H9 (cell line): ENCODE results near the gene CNPPD1. TPM values are rescaled to one million over a fixed set of nuclear protein-coding genes. Genes with fewer than 3 reads are reported as not detected.

Source experiments
- DNase-seq: peaks from one replicate; pipeline ENCODE4 v3.0.0-alpha.2; 2017
- H2AFZ ChIP-seq: one replicate; pipeline ENCODE4 v1.6.1; 2013; ENCODE audit warnings: mild to moderate bottlenecking, low read length, control low read depth, moderate library complexity
- H2AK5ac ChIP-seq: 2 replicates; pipeline ENCODE4 v1.6.1; 2013; ENCODE audit warnings: low read length, control low read depth, mixed read lengths; ENCODE audit not compliant: insufficient read length
- H2BK120ac ChIP-seq: one replicate; pipeline ENCODE4 v1.6.1; 2013; ENCODE audit warnings: low read depth, mild to moderate bottlenecking, low read length, control low read depth, inconsistent platforms; ENCODE audit not compliant: poor library complexity, severe bottlenecking
- H2BK12ac ChIP-seq: 2 replicates; pipeline ENCODE4 v1.6.1; 2013; ENCODE audit warnings: low read length, control low read depth, mixed read lengths, low read depth; ENCODE audit not compliant: insufficient read length
- H2BK15ac ChIP-seq: 2 replicates; pipeline ENCODE4 v1.6.1; 2013; ENCODE audit warnings: low read depth, low read length, control low read depth
- H2BK20ac ChIP-seq: one replicate; pipeline ENCODE4 v1.6.1; 2013; ENCODE audit warnings: low read depth, mild to moderate bottlenecking, low read length, control low read depth, inconsistent platforms; ENCODE audit not compliant: poor library complexity, severe bottlenecking
- H2BK5ac ChIP-seq: 2 replicates; pipeline ENCODE4 v1.6.1; 2013; ENCODE audit warnings: low read length, control low read depth, mixed read lengths; ENCODE audit not compliant: insufficient read length
- H3K14ac ChIP-seq: 2 replicates; pipeline ENCODE4 v1.6.1; 2013; ENCODE audit warnings: low read length, control low read depth; ENCODE audit not compliant: insufficient read depth
- H3K18ac ChIP-seq: 2 replicates; pipeline ENCODE4 v1.6.1; 2013; ENCODE audit warnings: low read depth, mild to moderate bottlenecking, mixed read lengths, low read length, control low read depth; ENCODE audit not compliant: insufficient read length
- H3K23ac ChIP-seq: 2 replicates; pipeline ENCODE4 v1.6.1; 2013; ENCODE audit warnings: low read length, control low read depth, mixed read lengths, low read depth; ENCODE audit not compliant: insufficient read length
- H3K23me2 ChIP-seq: 2 replicates; pipeline ENCODE4 v1.6.1; 2013; ENCODE audit warnings: low read depth, mild to moderate bottlenecking, mixed read lengths, low read length, control low read depth; ENCODE audit not compliant: insufficient read length, poor library complexity, severe bottlenecking
- H3K27ac ChIP-seq: 2 replicates; pipeline ENCODE4 v1.5.1; 2013; ENCODE audit warnings: low read length, control low read depth, mixed read lengths, low read depth; ENCODE audit not compliant: insufficient read length
- H3K27me3 ChIP-seq: 2 replicates; pipeline ENCODE4 v1.6.1; 2013; ENCODE audit warnings: low read length, control low read depth, inconsistent platforms; ENCODE audit not compliant: insufficient read depth
- H3K4ac ChIP-seq: 2 replicates; pipeline ENCODE4 v1.6.1; 2013; ENCODE audit warnings: low read depth, mild to moderate bottlenecking, control low read depth, inconsistent platforms, low read length, moderate library complexity
- H3K4me1 ChIP-seq: 2 replicates; pipeline ENCODE4 v1.6.1; 2013; ENCODE audit warnings: low read length, control low read depth, inconsistent platforms; ENCODE audit not compliant: insufficient read depth
- H3K4me2 ChIP-seq: 2 replicates; pipeline ENCODE4 v1.6.1; 2013; ENCODE audit warnings: low read length, control low read depth, mixed read lengths; ENCODE audit not compliant: insufficient read length, insufficient read depth
- H3K56ac ChIP-seq: 2 replicates; pipeline ENCODE4 v1.6.1; 2013; ENCODE audit warnings: low read depth, mild to moderate bottlenecking, mixed read lengths, low read length, control low read depth; ENCODE audit not compliant: insufficient read length
- H3K79me1 ChIP-seq: 2 replicates; pipeline ENCODE4 v1.6.1; 2013; ENCODE audit warnings: low read depth, mild to moderate bottlenecking, moderate library complexity, low read length, control low read depth, inconsistent platforms; ENCODE audit not compliant: insufficient read depth, poor library complexity, severe bottlenecking
- H3K79me2 ChIP-seq: 2 replicates; pipeline ENCODE4 v1.6.1; 2013; ENCODE audit warnings: low read length, control low read depth, inconsistent platforms; ENCODE audit not compliant: insufficient read depth
- H3K9ac ChIP-seq: 2 replicates; pipeline ENCODE4 v1.6.1; 2013; ENCODE audit warnings: low read length, control low read depth, mixed read lengths; ENCODE audit not compliant: insufficient read length; ENCODE audit errors: extremely low read depth
- H3K9me3 ChIP-seq: one replicate; pipeline ENCODE4 v1.6.1; 2013; ENCODE audit warnings: low read depth, low read length, inconsistent platforms; ENCODE audit not compliant: control insufficient read depth
- H3T11ph ChIP-seq: one replicate; pipeline ENCODE4 v1.6.1; 2013; ENCODE audit warnings: mild to moderate bottlenecking, low read length, control low read depth, inconsistent platforms
- H4K20me1 ChIP-seq: one replicate; pipeline ENCODE4 v1.6.1; 2013; ENCODE audit not compliant: control insufficient read depth, insufficient read length, insufficient read depth
- H4K5ac ChIP-seq: 2 replicates; pipeline ENCODE4 v1.6.1; 2013; ENCODE audit warnings: low read depth, mild to moderate bottlenecking, mixed read lengths, low read length, control low read depth; ENCODE audit not compliant: insufficient read length
- H4K8ac ChIP-seq: replicated peaks from 2 replicates; pipeline ENCODE4 v1.6.1; 2013; ENCODE audit warnings: low read length, control low read depth, mixed read lengths, low read depth; ENCODE audit not compliant: insufficient read length
- H4K91ac ChIP-seq: 2 replicates; pipeline ENCODE4 v1.6.1; 2013; ENCODE audit warnings: low read depth, mild to moderate bottlenecking, moderate library complexity, mixed read lengths, low read length, control low read depth; ENCODE audit not compliant: insufficient read length
- H3K27ac Mint-ChIP-seq, 3 experiments: 2 replicates in 2 of 3; 3 replicates in 1 of 3; pipeline ENCODE4 v1.8.0; 2020 to 2021; ENCODE audit warnings: mixed read lengths in 3 of 3, mild to moderate bottlenecking in 1 of 3, moderate library complexity in 1 of 3
- H3K27me3 Mint-ChIP-seq: 2 replicates; pipeline ENCODE4 v1.8.0; 2021; ENCODE audit warnings: low read depth, mild to moderate bottlenecking, moderate library complexity, mixed read lengths
- H3K36me3 Mint-ChIP-seq, 3 experiments: 2 replicates in 2 of 3; 3 replicates in 1 of 3; pipeline ENCODE4 v1.8.0; 2020 to 2021; ENCODE audit warnings: low read depth in 3 of 3, mixed read lengths in 3 of 3; ENCODE audit not compliant: insufficient read depth in 1 of 3
- H3K4me1 Mint-ChIP-seq, 2 experiments: 2 replicates each; pipeline ENCODE4 v1.8.0; 2020; ENCODE audit warnings: mixed read lengths in 2 of 2
- H3K4me3 Mint-ChIP-seq, 2 experiments: 2 replicates in 1 of 2; 3 replicates in 1 of 2; pipeline ENCODE4 v1.8.0; 2020 to 2021; ENCODE audit warnings: mild to moderate bottlenecking in 2 of 2, mixed read lengths in 2 of 2, moderate library complexity in 1 of 2
- H3K9me3 Mint-ChIP-seq, 2 experiments: 2 replicates in 1 of 2; 3 replicates in 1 of 2; pipeline ENCODE4 v1.8.0; 2020; ENCODE audit warnings: mild to moderate bottlenecking in 2 of 2, mixed read lengths in 2 of 2, moderate library complexity in 1 of 2
- CTCF ChIP-seq: fragments of 200-600 bp; sonication (generic); conservative IDR thresholded peaks from 3 replicates; pipeline ENCODE4 v1.8.0; 2021; ENCODE audit warnings: antibody characterized with exemption, mild to moderate bottlenecking
- whole genome bisulfite sequencing: extraction: QIAGEN DNeasy Blood & Tissue Kit; methylation state at CpG from one replicate; pipeline ENCODE4 v1.1.7; 2013; ENCODE audit warnings: missing lambda C conversion rate, low lambda C conversion rate, mixed read lengths; ENCODE audit not compliant: insufficient read length; ENCODE audit errors: extremely low coverage; 5-methylcytosine and 5-hydroxymethylcytosine counted together
- total RNA-seq: library from RNA; stranded (reverse); gene quantifications from 2 replicates; pipeline ENCODE4 v1.2.1, GENCODE V29; 2021

CNPPD1 gene
- total RNA-seq, 1 experiment from 2014 or later = 33.0 TPM

GRCh38 chr2:219210196-219210885, 33.6 kb upstream of the CNPPD1 start:
- no peak overlapping the region for H2BK5ac ChIP-seq
- no CpG with 5 or more reads among the region's 24 CpGs for WGBS
- H2BK12ac ChIP-seq = no peak overlapping the region
- Mint-ChIP-seq H3K4me3 (no peak overlapping the region), H3K27ac (peak overlapping the region in 1 of 3 experiments; percentile 48; a peak in 1 of 7 replicates), H3K9me3 (no peaks in the 10 kb centered on the region), H3K4me1 (peaks cover 8 to 13% of the 10 kb centered on the region in 2 experiments), H3K36me3 (peaks cover 15 to 75% (median 58%) of the 10 kb centered on the region in 3 experiments), H3K27me3 (no peaks in the 10 kb centered on the region; the same call in 1 of the 2 replicates)
- no peaks in the 10 kb centered on the region for H3K79me2 ChIP-seq
- no peak overlapping the region for H2BK20ac ChIP-seq
- H2AFZ ChIP-seq = no peak overlapping the region
- no peak overlapping the region for H2AK5ac ChIP-seq
- no peak overlapping the region for H3K14ac ChIP-seq
- no peak for DNase-seq
- no peak overlapping the region for H3K23ac ChIP-seq
- no peak overlapping the region for H3K27ac ChIP-seq
- no peaks in the 10 kb centered on the region for H3K27me3 ChIP-seq
- no peak overlapping the region for H3T11ph ChIP-seq
- H3K18ac ChIP-seq = no peak overlapping the region
- H3K79me1 ChIP-seq = no peaks in the 10 kb centered on the region
- H2BK120ac ChIP-seq = no peak overlapping the region
- H3K23me2 ChIP-seq = peaks cover 4% of the 10 kb centered on the region
- no peak overlapping the region for H4K91ac ChIP-seq
- no peaks in the 10 kb centered on the region for H3K4me1 ChIP-seq
- no peaks in the 10 kb centered on the region for H4K20me1 ChIP-seq
- H3K9ac ChIP-seq = no peak overlapping the region
- TF ChIP-seq CTCF = no peak
- H3K4me2 ChIP-seq = no peak overlapping the region
- H3K4ac ChIP-seq = no peak overlapping the region
- H2BK15ac ChIP-seq = no peak overlapping the region
- H3K9me3 ChIP-seq = no peaks in the 10 kb centered on the region
- H4K8ac ChIP-seq = no peak overlapping the region
- no peak overlapping the region for H3K56ac ChIP-seq
- H4K5ac ChIP-seq = no peak overlapping the region
